Karpas-422 (cell line): ENCODE results near the gene PIGZ. TPM values are rescaled to one million over a fixed set of nuclear protein-coding genes. Genes with fewer than 3 reads are reported as not detected.
A peak's percentile ranks its signal among the peaks of the same experiment; 100 is the strongest.

Experiments
- DNase-seq: peaks from one replicate; pipeline ENCODE4 v3.0.0-alpha.2; 2015
- H2AFZ ChIP-seq: fragments of 200-600 bp; sonication (generic); 2 replicates; pipeline ENCODE4 v1.6.1; 2014; ENCODE audit warnings: antibody characterized with exemption, low read length, mixed read lengths
- H3K27ac ChIP-seq: fragments of 200-600 bp; sonication (generic); 2 replicates; pipeline ENCODE4 v1.5.1; 2014; ENCODE audit warnings: mild to moderate bottlenecking, low read length, moderate library complexity
- H3K27me3 ChIP-seq: fragments of 200-600 bp; sonication (generic); 2 replicates; pipeline ENCODE4 v1.6.1; 2014; ENCODE audit warnings: low read length, mixed read lengths
- H3K36me3 ChIP-seq: fragments of 200-600 bp; sonication (generic); 2 replicates; pipeline ENCODE4 v1.6.1; 2014; ENCODE audit warnings: low read length, mixed read lengths; ENCODE audit not compliant: insufficient read depth
- H3K4me1 ChIP-seq: fragments of 200-600 bp; sonication (generic); 2 replicates; pipeline ENCODE4 v1.6.1; 2014; ENCODE audit warnings: mild to moderate bottlenecking, low read length, mixed read lengths
- H3K4me2 ChIP-seq: fragments of 200-600 bp; sonication (generic); 2 replicates; pipeline ENCODE4 v1.6.1; 2014; ENCODE audit warnings: low read length, low read depth, mild to moderate bottlenecking; ENCODE audit not compliant: poor library complexity, severe bottlenecking
- H3K4me3 ChIP-seq: fragments of 200-600 bp; sonication (generic); 2 replicates; pipeline ENCODE4 v1.5.1; 2014; ENCODE audit warnings: mild to moderate bottlenecking, antibody characterized with exemption, low read length, mixed read lengths
- H3K79me2 ChIP-seq: fragments of 200-600 bp; sonication (generic); 2 replicates; pipeline ENCODE4 v1.6.1; 2014; ENCODE audit warnings: mild to moderate bottlenecking, low read length, mixed read lengths
- H3K9ac ChIP-seq: fragments of 200-600 bp; sonication (generic); 2 replicates; pipeline ENCODE4 v1.6.0; 2014; ENCODE audit warnings: low read length
- H3K9me2 ChIP-seq: fragments of 200-600 bp; sonication (generic), shearing (Covaris generic); replicated peaks from 2 replicates; pipeline ENCODE4 v1.6.0; 2014; ENCODE audit warnings: mild to moderate bottlenecking, low read length, moderate library complexity; ENCODE audit not compliant: insufficient read depth
- H3K9me3 ChIP-seq: fragments of 300-700, 200-600 bp; sonication (generic); 2 replicates; pipeline ENCODE4 v1.6.1; 2014; ENCODE audit warnings: low read length, mixed read lengths
- H4K20me1 ChIP-seq: fragments of 200-600 bp; sonication (generic); 2 replicates; pipeline ENCODE4 v1.6.1; 2014; ENCODE audit warnings: mild to moderate bottlenecking, antibody characterized with exemption, low read length, low read depth; ENCODE audit not compliant: insufficient read depth
- total RNA-seq: library from RNA; depleted of rRNA; stranded (reverse); fragments of >200 nt; shearing (Covaris generic); gene quantifications from 2 replicates; pipeline ENCODE4 v1.2.3, GENCODE V29; 2014; ENCODE audit warnings: low replicate concordance; rRNA removed

Gene PIGZ, protein sequence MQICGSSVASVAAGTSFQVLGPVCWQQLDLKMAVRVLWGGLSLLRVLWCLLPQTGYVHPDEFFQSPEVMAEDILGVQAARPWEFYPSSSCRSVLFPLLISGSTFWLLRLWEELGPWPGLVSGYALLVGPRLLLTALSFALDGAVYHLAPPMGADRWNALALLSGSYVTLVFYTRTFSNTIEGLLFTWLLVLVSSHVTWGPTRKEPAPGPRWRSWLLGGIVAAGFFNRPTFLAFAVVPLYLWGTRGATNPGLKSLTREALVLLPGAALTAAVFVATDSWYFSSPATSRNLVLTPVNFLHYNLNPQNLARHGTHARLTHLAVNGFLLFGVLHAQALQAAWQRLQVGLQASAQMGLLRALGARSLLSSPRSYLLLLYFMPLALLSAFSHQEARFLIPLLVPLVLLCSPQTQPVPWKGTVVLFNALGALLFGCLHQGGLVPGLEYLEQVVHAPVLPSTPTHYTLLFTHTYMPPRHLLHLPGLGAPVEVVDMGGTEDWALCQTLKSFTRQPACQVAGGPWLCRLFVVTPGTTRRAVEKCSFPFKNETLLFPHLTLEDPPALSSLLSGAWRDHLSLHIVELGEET
- total RNA-seq, result 0.37 and 1.1 TPM in 2 replicates

DNA sequence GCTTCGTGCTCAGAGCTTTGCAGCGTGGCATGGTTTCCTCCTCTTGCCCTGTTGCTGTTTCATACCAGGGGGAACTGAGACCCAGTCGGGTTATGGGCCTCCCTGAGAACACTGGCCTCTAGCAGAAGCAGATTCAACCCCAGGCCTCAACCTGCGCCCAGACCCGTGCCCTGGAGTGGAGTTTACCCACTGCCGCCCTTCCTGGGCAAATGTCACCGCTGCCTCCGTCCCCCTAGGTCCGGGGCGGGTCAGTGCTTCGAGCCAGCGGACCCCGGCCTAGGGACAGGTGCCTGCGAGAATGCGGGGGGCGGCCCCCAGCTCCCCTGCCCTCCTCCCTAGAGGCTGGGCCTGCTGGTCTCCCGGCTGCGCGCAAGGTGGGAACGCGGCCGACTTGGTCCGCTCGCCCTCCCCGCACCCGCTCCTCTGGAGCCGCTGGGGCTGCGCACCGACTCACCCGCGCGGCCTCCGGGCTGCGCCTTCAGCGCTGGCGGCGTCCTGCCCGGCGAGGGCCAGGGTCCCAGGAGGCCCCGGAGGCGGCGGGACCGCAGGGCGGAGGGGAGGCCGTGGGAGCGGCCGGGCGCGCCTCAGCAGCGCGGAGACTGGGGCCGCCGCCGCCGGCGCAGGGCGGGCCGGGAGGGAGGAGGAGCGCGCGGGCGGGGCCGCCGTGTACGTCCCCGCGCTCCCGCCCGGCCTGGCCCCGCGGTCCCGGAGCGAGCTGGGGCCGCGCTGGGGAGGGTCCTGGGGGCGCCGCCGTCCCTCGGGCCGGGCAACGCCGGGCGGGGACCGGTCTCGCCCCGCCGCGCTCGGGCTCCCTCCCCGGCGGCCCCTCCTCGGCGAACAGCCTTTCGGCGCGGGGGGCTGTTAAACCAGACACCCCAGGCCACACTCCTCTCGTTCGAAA lies at the start of gene PIGZ:
Gene PIGZ, minus strand, starts transcription at position 601 of the 901 bp plus-strand sequence. CDS start 16,802 bp downstream, outside the sequence.
- H3K9ac ChIP-seq, result peak within 1 kb of the TSS; percentile 96
- peak; percentile 77 for DNase-seq
- H3K4me1 ChIP-seq, result peaks cover 30% of the 10 kb centered on the region
- H3K27ac ChIP-seq, result no peak within 1 kb of the TSS
- no peaks in the 10 kb centered on the region for H3K79me2 ChIP-seq
- H3K9me3 ChIP-seq, result peaks cover 4% of the 10 kb centered on the region; the same call in 1 of the 2 replicates
- no peaks in the 10 kb centered on the region for H4K20me1 ChIP-seq
- H3K4me3 ChIP-seq, result peak within 1 kb of the TSS; percentile 98
- peak within 1 kb of the TSS; percentile 100 for H2AFZ ChIP-seq
- peaks cover 4% of the 10 kb centered on the region; the same call in 1 of the 2 replicates for H3K27me3 ChIP-seq
- no peaks in the 10 kb centered on the region for H3K9me2 ChIP-seq
- H3K4me2 ChIP-seq, result peak within 1 kb of the TSS; percentile 100
- H3K36me3 ChIP-seq, result no peaks in the 10 kb centered on the region

DNA sequence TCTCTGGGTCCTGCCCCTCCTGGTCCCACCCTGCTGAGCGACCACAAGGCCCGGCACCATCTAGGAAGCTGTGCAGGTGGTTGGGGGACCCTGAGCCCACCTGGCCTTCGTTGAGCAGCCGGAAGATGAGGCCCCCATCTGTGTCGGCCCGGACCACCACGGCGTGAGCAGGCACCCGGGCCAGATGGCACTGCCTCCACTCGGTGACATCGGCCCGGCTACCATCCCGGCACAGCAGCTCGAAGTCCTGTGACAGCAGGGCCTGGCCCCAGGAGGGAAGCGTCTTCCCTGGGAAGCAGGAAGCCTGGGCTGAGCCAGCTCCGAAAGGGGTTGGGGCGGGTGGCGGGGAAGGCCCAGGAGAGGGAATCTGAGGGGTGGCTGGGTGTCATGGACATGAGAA lies 48.4 kb upstream of the PIGZ start:
- no peak overlapping the region for H3K4me3 ChIP-seq
- H3K9me2 ChIP-seq, result no peaks in the 10 kb centered on the region
- peaks cover 10% of the 10 kb centered on the region for H3K4me1 ChIP-seq
- H2AFZ ChIP-seq, result no peak overlapping the region
- no peak overlapping the region for H3K9ac ChIP-seq
- no peaks in the 10 kb centered on the region for H3K27me3 ChIP-seq
- H3K9me3 ChIP-seq, result no peaks in the 10 kb centered on the region
- no peak overlapping the region for H3K4me2 ChIP-seq
- no peak overlapping the region for H3K27ac ChIP-seq
- peaks cover 5% of the 10 kb centered on the region; the same call in 1 of the 2 replicates for H4K20me1 ChIP-seq
- H3K79me2 ChIP-seq, result no peaks in the 10 kb centered on the region
- no peak for DNase-seq
- H3K36me3 ChIP-seq, result no peaks in the 10 kb centered on the region

- no peak for DNase-seq
- Histone ChIP-seq H3K9me2 (no peaks in the 10 kb centered on the region), H3K27me3 (no peaks in the 10 kb centered on the region), H3K36me3 (no peaks in the 10 kb centered on the region), H3K4me2 (no peak overlapping the region), H3K4me1 (peaks cover 10% of the 10 kb centered on the region), H3K79me2 (no peaks in the 10 kb centered on the region), H3K9ac (no peak overlapping the region), H4K20me1 (peaks cover 3% of the 10 kb centered on the region; the same call in 1 of the 2 replicates), H3K9me3 (no peaks in the 10 kb centered on the region), H3K27ac (no peak overlapping the region), H2AFZ (no peak overlapping the region), H3K4me3 (no peak overlapping the region)
Measured at GRCh38 chr3:197015790-197016736, 47.4 kb upstream of the PIGZ start.

GRCh38 chr3:197014942-197015575 lies 46.4 kb upstream of the PIGZ start:
- Histone ChIP-seq H3K4me1 (peaks cover 10% of the 10 kb centered on the region), H3K9me2 (no peaks in the 10 kb centered on the region), H3K9ac (no peak overlapping the region)

GRCh38 chr3:197014024-197014423 lies 45.4 kb upstream of the PIGZ start:
- peaks cover 10% of the 10 kb centered on the region for H3K4me1 ChIP-seq
- H3K4me3 ChIP-seq, result no peak overlapping the region
- no peaks in the 10 kb centered on the region for H3K27me3 ChIP-seq
- no peak overlapping the region for H3K4me2 ChIP-seq
- H3K36me3 ChIP-seq, result no peaks in the 10 kb centered on the region
- no peak for DNase-seq
- no peak overlapping the region for H3K27ac ChIP-seq
- H3K9ac ChIP-seq, result no peak overlapping the region
- H3K79me2 ChIP-seq, result no peaks in the 10 kb centered on the region
- peaks cover 3% of the 10 kb centered on the region; the same call in 1 of the 2 replicates for H4K20me1 ChIP-seq
- no peaks in the 10 kb centered on the region for H3K9me2 ChIP-seq
- H3K9me3 ChIP-seq, result no peaks in the 10 kb centered on the region
- H2AFZ ChIP-seq, result no peak overlapping the region

More at GRCh38 chr3:197014942-197015575, 46.4 kb upstream of the PIGZ start:
- Histone ChIP-seq H3K9me3 (no peaks in the 10 kb centered on the region), H3K27me3 (no peaks in the 10 kb centered on the region), H3K4me3 (no peak overlapping the region), H4K20me1 (peaks cover 3% of the 10 kb centered on the region; the same call in 1 of the 2 replicates), H3K27ac (no peak overlapping the region), H2AFZ (no peak overlapping the region), H3K79me2 (no peaks in the 10 kb centered on the region), H3K4me2 (no peak overlapping the region), H3K36me3 (no peaks in the 10 kb centered on the region)
- no peak for DNase-seq

DNA sequence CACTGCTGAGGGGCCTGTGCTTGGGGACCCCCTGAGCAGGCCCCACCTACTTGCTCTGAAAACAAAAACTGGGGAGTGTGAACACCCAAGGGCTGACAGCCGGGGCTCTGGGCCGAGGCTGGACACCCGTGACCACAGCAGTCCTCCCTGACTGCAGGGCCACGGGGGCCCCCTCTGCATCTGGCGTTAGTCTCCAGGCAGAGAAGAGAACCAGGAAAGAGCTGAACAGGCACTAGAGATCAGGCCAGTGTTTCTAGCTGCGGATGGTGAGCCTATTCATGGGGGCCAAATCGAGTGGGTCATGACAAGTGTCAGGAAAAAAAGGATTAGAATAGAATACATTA lies 43.9 kb upstream of the PIGZ start:
- no peaks in the 10 kb centered on the region for H3K79me2 ChIP-seq
- H3K27ac ChIP-seq, result no peak overlapping the region
- H3K4me1 ChIP-seq, result peaks cover 10% of the 10 kb centered on the region
- no peak overlapping the region for H3K4me3 ChIP-seq
- no peaks in the 10 kb centered on the region for H3K27me3 ChIP-seq
- H2AFZ ChIP-seq, result no peak overlapping the region
- no peaks in the 10 kb centered on the region for H3K9me3 ChIP-seq
- no peaks in the 10 kb centered on the region for H3K36me3 ChIP-seq
- no peak overlapping the region for H3K9ac ChIP-seq
- DNase-seq, result no peak
- H3K4me2 ChIP-seq, result no peak overlapping the region
- no peaks in the 10 kb centered on the region for H3K9me2 ChIP-seq
- H4K20me1 ChIP-seq, result peaks cover 3% of the 10 kb centered on the region; the same call in 1 of the 2 replicates
